Inflammatory macrophage treated with lipopolysaccharide for 4 hours (primary cell): ENCODE results near the gene DLK1.

Source experiments
- DNase-seq: peaks from one replicate; pipeline ENCODE4 v3.0.0-alpha.2; 2020

The DLK1 gene

DNA sequence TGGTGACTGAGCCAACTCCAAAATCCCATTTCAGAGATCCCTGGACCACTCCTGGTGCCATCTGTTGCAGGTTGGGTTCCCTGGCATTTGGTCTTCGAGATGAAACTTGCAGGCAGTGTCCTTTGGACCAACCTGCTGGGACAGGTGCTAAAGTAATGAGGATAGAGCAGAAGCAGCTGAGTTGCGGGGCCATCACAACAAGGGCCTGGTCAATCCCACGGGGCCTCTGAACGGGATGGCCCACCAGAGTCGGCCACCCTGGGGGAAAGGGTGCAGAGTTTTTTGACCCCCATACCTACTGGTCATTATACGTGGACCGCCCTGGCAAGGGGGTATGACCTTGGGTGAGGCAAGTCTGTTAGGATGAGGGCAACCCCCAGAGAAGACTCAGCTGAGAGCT is 39.3 kb downstream of the DLK1 start:
- no peak for DNase-seq

DNA sequence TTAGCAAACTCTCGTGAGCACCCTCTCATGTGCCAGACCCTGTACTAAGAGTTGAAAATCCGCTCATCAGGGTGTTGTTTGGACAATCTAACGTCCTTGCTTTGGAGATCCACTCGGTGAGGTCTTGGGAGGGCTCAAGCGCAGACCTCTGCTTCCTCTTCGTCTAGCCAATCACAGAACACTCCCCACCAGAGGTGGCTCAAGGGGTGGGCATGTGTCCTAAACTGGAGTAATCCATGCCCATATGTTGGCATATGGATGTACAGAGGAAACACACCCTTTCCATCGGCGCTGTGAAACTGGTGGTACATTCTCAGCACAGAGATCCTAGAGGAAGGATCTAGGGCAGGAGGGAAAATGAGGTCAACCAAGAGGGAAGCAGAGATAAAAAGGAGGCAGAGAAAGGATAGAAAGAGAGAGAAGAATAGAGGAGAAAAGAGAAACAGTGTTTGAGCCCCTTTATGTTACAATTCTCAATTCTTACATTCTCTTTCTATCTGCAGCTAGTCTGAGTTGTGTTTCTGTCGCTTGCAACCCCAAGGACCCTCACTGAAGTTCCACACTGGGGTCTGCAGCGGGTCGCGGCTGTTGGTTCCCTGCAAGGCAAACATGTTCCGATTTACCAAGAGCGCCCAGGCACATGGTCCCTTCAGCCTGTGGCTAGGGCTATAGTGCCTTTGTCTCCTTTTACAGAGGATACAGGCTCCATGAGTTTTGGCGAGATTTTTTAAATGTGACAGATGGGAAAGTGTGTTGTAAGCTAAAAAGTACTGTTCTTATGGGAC is 40.5 kb downstream of the DLK1 start:
- no peak for DNase-seq

DNA sequence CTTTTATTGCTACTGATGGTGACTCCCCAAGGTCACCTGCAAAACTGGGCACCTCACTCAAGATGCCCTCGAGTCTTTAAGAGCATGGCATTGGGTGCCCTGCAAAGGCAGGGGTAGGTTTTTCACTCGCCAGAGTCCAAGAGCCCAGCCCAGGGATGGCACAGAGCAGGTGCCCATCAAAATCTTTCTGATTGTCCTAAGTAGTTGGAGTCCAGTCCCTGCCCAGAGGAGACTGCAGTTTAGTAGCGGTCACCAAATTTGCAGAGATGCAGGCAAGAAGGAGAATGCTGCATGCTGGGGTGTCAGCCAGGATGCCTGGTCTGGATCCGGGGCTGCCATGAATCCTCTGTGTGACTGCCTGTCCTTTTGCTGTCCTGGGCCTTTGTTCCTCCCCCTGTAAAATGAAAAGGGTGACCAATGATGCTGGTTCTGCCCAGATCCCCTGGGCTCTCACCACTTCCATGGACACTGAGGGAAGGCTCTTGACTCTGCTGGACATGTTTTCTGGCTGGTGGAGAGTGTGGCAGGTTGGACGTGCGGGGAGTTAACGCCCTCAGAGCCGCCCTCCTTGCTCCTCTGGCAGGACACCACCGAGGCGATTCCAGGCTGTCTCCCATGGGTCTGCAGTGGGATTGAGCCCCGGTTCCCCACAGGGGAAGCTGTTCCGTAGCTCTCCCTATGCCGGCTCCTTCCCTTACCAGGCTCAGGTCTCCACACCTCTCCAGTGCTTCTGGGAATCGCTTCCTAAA is 41.3 kb downstream of the DLK1 start:
- no peak for DNase-seq

DNA sequence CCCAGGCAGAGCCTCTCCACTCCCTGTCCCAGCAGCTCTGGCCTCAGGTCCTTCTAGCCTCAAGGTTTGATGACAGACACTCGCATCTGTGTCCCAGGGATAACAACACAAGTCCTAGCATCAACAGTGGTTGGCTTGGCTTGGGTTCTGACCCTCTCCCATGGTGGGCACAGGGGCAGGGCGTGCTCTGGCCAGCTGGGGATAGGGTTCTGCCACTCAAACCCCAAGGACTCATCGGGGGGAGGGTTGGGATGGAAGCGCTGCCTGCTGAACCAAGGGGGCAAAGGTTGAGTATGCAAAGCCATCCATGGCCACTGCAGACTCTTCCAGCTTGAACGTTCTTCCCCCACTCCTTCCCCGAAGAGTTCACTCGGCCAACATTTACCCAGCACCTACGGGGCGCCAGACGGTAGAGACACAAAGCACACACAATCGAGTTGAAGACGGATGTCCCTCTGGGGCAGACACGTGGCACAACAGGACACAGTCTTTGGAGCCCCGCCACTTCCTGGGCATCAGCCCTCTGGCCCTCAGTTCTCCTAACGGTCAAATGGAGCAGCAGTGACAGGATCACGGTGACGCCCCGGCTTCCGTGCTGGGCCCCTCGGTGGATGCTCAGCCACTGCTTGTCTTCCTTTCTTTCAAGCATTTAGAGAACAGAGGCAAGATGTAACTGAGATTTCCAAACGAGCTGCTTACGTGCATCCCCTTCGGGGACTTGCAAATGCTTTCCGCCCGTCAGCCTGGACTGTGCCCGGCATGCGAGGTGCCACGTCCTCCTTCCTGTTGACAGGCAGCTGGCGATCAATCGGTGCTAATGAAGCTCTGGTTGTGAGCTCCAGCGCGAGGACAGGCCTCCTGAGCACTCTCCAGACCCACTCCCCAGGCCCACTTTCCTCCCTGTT is 42.6 kb downstream of the DLK1 start:
- DNase-seq, result no peak

DNA sequence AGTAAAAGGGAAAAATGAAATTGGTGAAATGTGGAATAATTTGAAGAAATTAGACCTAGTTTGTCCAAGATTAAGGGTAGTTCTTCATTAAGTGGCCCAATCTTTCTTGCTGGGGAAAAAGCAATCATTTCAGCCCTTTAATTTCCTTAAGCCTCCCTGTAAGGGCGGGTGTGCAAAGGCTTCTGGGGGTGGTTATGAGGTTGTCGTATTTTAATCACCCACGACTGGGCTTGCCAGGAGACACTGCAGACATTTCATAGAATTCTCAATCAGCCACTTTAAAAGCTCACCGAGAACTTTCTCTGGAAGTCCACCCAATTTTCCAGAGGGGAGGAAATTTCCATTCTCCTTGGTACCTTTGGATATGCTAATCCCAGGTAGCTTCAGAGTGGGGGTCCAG is 43.4 kb downstream of the DLK1 start:
- DNase-seq, result no peak

DNA sequence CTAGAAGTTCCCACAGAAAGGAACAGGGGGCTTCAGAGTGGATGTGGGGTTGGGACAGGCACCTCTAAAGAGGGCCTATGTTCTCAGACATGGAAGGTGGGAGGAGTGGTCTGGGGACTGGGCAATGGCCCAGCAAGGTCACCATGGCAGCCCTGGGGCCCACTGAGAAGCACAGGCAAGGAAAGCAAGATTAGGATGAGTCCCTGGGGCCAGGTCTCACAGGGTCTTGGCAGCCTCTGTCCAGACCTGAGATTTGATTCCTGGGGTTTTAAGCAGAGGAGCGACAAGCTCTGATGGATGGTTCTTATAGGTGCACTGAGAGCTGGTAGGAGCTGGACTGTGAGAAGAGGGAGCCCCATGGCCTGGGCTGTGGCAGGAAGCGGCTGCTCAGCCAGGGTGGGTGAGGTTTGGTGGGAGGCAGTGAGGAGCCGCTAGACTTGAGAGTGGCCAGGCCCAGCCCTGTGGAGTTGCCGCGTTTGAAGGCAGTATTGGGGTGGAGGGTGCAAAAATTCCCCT is 44.0 kb downstream of the DLK1 start:
- no peak for DNase-seq

DNA sequence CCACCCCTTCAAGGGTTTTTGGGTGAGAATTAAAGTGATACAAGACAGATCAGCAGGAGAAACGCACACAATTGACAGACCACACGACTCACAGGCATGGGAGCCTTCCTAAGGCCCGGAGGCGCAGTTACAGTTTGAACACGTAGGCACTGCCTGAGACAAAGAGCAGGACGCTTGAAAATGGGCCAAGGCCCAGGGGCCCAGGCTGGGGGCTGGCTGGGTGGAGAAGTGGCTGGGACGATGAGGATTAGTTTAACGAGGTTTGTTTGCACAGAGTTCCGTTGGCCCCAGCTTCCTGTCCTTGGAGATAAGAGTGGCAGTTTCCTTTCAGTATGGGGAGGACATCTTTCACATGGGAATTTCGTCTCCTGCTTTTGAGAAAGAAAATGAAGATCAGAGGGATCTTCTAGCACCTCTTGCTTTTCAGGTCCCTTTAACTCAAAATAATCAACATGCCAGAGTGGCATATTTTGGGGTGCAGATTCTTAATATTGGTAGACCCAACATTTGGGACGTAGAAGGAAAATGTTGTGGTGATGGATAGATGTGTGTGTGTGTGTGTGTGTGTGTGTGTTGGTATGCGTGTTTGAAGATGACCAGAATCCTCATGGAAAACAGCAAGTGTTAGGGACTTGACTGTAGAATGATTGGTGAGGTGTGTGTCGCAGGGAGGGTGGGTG is 44.6 kb downstream of the DLK1 start:
- DNase-seq, result no peak

DNA sequence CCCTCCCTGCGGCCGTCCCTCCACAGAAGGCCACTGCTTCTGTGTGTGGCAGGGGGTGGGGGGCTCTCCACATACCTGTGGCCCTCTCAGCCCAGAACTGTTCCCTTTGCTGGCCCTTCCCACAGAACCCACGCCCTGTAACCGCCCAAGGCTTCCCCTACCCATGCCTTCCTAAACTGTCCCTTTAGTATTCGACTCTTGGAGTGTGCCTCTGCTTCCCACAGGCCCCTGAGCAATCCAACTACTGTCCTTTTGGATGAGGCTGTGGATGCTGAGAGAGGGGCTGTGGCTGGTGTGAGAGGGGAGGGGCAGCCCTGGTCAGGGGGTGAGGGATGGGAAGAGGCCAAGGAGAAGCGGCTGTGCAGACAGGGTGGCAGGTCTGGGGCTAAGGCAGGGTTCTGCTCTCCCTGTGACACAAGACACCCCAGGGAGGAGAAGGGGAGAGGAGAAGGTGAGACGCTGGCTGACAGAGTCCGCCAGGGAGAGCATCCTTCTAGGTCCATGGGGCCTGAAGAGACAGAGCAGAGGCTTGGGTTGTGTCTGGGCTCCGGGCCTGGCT is 46.0 kb downstream of the DLK1 start:
- DNase-seq, result no peak

DNA sequence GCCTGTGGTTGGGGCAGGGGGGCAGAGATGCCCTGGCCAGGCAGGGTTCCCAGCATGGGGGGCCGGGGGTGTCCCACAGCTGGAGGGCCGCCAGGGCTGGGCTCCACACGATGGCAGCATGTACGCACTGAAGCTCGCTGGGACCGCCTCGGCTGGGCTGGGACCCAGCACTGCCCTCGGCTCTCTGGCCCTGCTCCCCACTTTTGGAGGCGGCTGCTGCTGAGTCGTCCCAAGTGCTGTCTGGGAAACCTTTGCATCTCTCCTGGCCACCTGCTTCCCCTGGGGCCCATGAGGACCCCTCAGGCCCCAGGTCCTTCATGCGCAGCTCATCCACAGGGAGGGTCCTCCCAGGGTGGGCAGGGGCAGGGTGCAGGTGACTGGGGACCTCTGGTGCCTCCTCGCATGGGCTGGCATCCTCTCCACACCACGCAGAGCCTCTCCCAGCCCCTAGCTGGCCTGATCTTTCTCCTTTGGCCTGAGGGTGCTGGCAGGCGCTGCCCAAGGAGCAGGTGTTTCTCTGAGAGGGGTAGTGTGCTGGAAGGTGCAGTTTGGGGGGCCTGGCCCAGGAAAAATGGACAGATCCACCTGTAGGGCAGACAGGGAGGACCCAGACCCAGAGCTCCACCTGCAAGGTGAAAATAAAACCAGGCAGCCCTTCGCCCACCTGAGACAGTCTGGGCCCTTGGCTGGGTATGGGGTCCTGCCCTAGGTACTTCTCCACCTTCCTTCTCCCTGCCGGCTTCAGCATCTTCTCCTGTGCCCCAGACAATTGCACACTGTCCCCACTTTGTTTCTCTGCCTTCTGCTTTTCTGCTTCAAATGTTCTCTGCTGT is 46.9 kb downstream of the DLK1 start:
- no peak for DNase-seq

DNA sequence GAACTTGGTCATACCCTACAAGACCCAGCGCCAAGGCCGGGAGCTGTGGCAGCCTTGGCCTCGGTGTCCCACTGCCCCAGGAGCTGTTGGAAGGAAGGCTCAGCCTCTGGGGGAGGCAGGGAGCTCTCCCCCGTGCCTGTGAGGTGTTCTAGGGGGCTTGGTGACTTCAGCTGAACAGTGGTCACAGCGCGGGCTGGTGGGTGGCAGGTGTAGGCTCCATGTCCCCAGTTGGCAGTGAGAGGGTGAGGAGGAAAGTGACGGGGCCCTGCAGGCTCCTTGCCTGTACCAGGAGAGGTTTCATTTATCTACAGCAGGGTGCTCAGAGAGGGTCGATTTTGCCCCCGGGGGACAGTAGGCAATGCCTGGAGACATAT is 47.5 kb downstream of the DLK1 start:
- no peak for DNase-seq

DNA sequence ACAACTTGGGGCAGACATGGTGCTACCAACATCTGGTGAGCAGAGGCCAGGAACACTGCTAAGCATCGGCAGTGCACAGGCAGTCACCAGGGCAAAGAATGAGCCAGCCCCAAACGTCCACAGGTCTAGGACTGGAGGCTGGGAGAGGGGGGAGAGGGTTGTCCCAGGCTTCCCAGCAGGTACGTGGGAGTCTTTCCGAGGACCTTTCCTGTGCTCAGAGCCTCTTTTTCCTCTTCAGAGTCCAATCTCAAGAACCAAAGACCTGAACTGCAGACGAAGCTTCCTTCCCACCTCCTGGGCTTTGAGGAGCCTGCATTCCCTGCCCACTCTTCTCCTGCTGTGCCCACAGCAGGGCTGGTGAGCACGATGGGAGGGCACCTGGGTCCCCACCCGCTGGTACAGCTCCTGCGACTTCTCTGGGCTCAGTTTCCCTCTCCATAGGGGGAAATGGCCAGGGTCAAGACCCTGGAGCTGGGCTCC is 48.7 kb downstream of the DLK1 start:
- DNase-seq, result no peak

DNA sequence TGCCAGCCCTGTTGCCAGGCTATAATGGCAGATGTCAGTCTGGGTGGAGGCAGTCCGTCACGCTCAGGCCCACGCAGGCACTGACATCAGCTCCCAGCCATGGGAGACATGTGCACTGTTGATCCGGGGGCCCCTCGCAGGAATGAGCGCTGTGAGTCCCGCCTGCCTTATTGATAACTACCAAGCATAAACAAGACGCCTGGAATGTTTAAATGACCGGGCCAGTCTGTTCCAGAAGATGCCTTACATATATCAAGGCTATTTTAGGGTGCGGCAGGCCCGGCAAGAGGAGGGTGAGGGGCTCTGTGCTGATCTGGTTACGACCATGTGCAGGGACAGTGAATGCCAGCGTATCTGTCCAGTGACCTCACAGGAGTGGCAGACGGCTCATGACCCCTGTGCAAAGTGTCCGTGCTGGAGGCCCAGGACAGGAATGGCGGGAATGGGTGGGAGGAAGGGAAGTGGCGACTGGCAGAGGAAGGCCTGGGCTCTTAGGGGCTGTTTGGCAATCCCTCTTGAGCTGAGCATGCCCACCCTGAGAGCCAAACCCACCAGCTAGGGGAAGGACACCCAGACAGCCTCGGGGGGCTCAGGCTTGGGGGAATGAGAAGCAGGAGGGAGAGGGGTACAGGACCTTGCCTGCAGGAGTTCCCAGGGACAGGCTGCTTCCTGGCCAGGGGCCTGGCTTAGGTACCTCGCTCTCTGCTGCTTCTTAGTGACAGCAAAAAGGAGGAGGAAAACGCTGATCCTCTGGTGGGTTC is 49.3 kb downstream of the DLK1 start:
- DNase-seq, result no peak

DNA sequence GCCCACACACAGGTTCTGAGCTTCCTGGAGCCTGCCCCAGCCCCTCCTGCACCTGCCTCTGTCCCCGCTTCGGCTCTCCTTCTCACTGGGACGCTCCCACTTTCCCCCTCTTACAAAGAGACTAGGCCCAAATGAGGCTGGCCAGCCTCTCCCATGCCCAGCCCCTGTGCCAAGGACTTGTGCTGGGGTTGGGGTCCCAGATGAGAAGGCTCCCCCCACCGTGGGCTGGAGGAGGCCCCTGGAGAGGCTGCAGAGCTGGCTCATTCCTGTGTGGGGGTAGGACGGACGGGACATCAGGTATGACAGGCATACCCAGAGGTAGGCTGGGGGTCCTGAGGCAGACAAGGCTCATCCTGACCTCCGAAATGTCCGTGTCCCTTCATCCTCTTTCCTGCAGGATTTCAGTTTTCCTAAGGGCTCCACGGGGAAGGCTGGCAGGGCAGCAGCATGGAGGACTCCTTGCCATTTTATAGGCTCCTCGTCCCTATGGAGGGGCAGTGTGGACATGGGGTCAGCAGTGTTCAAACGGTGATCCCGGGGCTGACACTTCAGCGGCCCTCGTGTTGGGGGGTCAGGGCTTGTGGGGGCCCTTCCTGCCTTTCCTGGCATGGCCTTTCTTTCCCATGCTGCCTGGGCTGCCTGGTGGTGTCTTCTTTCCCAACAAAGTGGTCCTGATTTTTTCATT is 50.1 kb downstream of the DLK1 start:
- no peak for DNase-seq

DNA sequence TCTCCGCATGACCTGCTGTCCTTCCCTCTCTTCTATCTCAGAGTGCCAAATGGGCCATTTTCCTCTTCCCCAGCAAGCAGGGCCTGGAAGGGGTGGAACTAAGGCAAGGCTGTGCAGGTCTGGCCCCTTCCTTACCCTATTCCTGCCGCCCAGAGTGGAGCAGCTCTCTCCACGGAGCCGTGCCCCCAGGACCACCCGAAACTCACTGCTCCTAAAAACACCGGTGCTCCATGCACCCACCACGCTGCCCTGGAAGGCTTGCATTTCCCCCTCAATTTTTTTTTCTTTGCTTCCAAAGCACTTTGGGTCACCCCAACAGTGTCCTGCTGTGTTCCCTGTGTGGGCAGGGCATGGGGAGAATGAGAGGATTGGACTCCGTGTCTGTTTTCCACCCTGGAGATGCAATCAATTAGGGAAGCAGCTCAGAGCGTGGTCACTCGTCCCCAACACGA is 50.7 kb downstream of the DLK1 start:
- no peak for DNase-seq

DNA sequence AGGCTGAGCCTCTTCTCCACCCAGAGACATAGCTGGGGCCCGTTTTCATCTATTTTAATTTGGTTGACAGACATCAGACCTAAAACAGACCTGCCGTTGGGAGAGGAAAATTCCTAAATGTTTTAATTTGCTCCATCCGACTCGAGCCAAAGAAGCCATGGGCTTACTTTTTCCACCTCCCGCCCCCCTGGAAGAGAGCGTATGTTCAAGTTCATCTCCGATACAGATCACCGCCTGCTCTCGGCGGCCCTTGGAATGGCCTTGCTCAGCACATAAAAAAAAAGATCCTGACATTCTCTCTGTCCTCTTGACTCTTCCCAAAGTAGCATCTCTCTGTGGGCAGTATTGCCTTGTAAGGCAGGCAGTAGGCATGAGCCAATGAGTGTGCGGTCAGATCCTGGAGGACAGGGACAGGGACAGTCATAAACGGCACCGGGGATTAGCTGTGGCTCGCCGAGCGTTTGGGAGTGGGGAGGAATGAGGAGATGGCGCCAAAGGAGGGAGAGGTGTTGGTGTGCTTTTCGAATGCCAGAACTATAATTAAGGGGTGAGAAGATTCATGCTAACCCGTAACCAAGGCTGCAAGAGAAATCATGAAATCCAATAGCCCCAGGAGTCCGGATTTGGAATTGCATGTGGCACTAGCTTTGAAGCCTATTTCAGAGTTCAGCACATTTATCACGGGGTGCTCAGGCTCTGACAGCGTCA is 51.3 kb downstream of the DLK1 start:
- no peak for DNase-seq

DNA sequence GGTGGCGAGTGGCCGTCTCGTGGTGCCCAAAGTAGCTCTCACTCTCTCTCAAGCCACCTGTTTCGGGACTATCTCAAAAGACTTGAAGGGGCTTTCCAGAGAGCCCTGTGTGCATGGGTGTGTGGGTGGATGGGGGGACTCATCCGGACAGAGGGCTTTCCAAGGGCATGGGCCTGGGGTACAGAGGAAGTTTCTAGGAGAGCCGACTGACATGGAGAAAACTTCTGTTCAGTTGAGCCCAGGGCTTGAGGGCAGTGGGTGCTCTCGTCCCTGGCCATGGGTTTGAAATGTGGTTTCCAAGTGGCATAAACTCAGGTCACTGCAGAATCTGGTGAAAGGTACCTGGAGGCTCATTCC is 51.8 kb downstream of the DLK1 start:
- DNase-seq, result no peak

DNA sequence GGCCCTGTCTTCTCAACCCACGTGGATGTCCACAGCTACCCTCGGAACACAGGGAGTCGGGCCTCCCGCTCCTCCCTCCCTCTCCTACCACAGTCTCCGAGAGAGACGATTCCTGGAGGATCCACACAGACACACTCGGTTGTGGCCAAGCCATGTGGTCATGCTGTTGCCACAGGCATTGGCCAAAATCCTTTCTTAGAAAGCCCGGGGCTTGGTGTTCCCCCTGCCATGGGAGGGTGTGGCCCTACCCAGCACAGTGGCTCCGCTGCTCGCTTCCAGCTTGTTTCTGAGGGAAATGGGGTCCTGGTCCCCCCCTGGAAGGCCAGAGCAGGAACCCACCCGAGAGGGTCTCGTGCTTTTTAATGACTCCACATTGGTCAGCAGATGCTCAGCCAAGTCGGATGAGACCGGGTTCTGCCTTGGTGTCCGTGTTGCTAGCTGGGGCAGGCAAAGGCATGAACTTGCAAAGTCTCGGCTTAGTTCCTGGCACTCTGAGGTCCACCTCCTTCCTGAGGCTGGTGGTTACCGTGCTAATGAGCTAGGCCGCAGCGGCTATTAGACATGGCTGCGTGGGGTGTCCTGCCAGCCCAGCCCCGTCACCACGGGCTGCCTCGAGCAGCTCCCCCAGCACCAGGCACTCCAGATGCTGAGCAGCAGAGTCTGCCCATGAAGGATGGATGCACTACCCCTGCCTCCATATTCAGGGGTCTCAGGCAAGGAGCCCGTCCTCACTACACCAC is 52.4 kb downstream of the DLK1 start:
- DNase-seq, result no peak

DNA sequence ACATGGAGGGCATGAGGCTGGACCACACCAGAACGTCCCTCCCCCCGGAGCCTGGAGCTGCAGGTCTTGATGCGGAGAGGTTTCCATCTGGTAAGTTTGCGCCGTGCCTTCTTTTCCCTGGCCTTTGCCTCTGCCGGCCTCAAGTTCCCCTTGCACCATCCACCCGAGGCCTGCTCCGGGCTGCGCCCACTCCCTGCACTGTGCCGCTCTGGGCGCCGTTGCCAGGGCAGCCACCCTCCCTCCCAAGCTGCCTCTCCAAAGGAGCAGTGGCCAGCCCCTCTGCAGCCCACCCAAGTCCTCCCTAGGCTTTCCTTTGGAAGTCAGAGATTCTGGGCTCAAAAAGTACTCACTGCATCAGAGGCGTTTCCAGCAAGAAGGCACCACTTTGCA is 53.0 kb downstream of the DLK1 start:
- DNase-seq, result no peak

DNA sequence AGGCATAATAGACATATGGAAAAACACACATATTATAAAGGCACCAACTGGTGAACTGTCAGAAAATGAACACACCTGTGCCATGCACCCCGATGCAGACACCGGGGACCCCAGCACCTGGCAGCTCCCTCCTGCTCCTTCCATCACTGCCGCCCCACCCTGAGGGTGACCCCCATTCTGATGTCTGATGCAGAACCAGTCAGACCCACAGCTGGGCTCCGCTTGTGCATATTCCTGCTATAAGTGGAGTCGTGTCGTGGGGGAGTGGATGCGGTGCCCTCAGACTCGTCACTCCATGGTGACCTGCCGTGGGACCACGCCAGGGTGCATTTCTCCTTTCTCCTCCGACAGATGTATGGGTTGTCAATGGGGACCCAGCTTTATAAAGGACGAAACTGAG is 53.6 kb downstream of the DLK1 start:
- DNase-seq, result no peak
